GM19043 (cell line): ENCODE results near the gene NMRK1.

Experiments used
- ATAC-seq: cut with Tn5 transposase; IDR thresholded peaks from one replicate; pipeline ENCODE4 v1.9.1; 2021; ENCODE audit warnings: low read depth; ENCODE audit not compliant: unreplicated experiment

Gene NMRK1

GRCh38 chr9:75104607-75105006, 16.7 kb upstream of the NMRK1 start:
- no peak for ATAC-seq

GRCh38 chr9:75102177-75102790, 14.3 kb upstream of the NMRK1 start:
- ATAC-seq, result no peak

- ATAC-seq, result no peak
Measured at GRCh38 chr9:75101004-75101588, 13.1 kb upstream of the NMRK1 start.

- no peak for ATAC-seq
Measured at GRCh38 chr9:75096796-75097195, 8.8 kb upstream of the NMRK1 start.

GRCh38 chr9:75092766-75093165, 4.8 kb upstream of the NMRK1 start:
- ATAC-seq, result no peak

GRCh38 chr9:75090579-75090978, 2.6 kb upstream of the NMRK1 start:
- no peak for ATAC-seq

- ATAC-seq, result no peak
Measured at GRCh38 chr9:75089373-75089766, 1.4 kb upstream of the NMRK1 start.

- peak; percentile 33 for ATAC-seq
Measured at GRCh38 chr9:75088646-75089372, 854 bp upstream of the NMRK1 start.

GRCh38 chr9:75087289-75087823, 599 bp downstream of the NMRK1 start:
- ATAC-seq, result peak; percentile 25

- no peak for ATAC-seq
Measured at GRCh38 chr9:75086541-75087288, 1.2 kb downstream of the NMRK1 start.

- no peak for ATAC-seq
Measured at GRCh38 chr9:75085640-75086039, 2.3 kb downstream of the NMRK1 start.

GRCh38 chr9:75084081-75084672, 3.8 kb downstream of the NMRK1 start:
- ATAC-seq, result no peak

GRCh38 chr9:75083188-75083970, 4.6 kb downstream of the NMRK1 start:
- no peak for ATAC-seq

GRCh38 chr9:75081632-75082031, 6.3 kb downstream of the NMRK1 start:
- no peak for ATAC-seq

GRCh38 chr9:75072895-75073294, 15.1 kb downstream of the NMRK1 start:
- ATAC-seq, result no peak

GRCh38 chr9:75071530-75072122, 16.3 kb downstream of the NMRK1 start:
- peak; percentile 60 for ATAC-seq

GRCh38 chr9:75069171-75069570, 18.8 kb downstream of the NMRK1 start:
- ATAC-seq, result no peak

GRCh38 chr9:75067894-75068293, 20.1 kb downstream of the NMRK1 start:
- ATAC-seq, result no peak

- no peak for ATAC-seq
Measured at GRCh38 chr9:75065510-75065909, 22.4 kb downstream of the NMRK1 start.
